ENCODE data around the gene ZBTB16.

ZBTB16 gene

DNA sequence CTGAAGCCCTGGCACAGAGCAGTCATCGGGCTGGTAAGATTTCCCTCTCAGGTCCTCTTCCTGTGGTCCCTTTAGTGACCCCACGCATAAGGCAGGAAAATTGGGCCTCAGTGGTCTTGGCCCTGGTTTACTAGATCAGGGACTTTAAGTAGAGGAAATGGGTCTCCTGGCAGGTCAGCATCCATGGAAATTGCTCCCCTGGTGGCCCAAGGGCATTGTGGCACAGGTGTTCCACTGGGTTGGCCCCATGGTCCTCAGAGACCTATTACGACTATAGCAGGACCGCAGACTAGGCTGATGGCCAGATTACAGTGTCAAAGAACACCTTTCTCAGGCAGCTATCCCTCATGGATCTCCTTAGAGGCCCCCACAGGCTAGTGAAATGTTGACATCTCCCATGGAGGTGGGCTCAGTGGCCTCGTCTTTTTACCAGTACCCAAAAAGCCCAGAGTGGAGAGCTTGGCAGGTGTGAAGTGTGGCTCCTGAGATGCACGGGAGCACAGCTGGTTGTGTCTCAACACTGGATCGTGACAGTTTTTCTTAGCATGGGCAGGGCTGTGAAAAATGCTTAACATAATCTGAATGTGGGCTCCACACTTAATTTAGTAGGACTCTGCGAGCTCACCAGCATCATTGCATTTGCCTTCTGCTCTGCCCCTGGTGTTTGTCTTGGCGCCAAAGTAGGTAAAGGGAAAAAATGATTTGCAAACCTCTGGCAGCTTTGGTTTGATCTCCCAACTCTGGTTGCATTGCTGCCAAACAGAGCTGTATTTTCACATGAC is 74.2 kb downstream of the ZBTB16 start:
- DNase-seq = no peak

DNA sequence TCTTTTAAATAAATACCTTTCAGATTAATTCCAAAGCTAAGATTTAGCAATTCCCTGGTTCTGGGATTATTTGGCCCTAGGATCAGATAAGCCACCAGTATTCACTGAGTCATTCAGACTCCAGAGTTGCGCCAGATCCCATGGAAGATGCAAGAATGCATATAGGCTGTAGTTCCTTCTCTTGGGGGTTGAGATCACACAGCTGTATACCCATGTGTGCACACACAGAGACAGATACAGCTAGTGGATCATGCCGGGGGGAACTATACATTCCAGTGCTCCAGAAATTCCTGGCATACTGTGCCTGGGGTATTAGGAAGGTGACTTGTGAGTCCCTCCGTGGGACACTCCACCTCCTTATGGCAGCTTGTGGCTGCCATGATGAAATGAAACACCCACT is 75.4 kb downstream of the ZBTB16 start:
- DNase-seq = no peak

DNA sequence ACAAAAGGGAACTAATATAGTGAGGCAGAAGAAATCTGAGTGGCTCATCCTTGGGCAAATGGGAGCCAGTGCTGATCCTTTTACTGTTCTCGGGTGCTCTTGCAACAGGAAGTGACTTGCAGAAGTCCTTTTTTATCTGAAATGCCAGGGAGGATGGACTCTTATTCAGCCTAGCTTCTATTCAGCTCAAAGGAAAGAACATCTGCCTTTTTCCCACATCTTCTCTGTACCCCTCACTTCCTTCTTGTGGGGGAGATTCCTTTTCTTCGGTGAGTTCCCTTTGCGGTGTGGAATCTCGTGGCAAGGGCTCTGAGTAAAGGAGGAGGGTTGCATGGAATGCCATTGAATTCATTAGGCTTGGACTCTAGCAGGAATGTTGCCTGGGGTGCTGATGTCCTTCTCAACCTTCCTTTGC is 76.2 kb downstream of the ZBTB16 start:
- no peak for DNase-seq

DNA sequence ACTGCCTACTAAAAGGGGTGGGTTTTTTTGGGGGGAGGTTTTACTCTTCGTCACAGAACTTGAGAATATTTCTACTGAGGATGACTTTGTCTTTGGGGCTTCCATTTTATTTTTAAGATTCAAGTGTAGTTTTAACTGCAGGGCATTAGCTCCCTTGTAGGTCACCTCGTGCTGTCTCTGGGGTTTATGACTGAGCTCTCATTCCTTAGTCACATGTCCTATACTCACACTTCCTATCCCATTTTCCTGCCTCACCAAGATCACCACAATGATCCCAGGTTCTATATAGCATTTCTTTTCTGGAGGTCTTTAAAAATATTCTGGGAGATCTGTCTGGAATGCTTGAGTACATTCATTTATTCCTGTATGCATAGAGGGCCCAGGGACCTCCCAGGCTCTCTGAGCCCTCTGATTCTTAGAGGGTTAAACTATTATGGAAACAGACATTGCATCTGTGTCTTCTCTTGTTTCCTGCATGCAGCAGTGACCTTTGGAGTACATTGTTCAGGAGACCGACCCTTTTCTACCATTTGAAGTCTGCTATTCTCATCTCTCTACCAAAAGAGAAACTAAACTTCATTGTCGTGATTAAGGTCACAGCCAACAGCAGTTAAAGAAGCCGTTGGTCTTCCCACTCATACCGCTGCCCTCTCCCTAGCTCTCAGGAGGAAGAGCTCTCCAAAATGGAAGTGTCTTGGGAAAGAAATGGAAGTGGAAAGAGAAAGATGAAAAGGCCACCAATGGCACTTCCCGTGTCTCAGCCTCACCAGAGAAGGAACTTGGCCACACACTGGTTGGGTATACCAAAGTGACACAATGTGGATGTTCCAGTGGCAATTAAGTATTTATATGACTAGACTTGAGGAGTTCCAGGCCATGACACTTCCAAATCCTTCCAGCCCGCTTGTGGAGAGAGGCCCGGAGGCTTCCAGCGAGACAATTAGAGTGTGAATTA is 77.5 kb downstream of the ZBTB16 start:
- no peak for DNase-seq

DNA sequence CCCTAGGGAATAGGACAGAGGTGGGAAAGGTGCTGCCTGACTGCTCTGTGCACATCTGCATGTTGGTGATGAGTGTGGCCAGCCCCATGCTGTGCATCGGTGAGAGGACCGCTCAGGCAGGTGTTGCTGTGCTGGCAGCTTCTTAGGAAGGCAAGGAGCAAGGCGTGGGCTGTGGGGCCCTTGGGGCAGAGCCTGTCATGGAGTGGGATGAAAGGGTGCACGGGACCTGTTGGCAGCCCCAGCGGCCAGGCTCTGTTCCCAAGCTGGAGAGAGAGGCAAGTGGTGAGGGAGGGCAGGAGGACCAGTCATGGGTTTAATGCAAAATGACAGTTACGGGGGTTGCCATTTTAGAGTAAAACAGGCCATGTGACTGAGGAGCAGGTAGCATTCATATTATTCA is 78.3 kb downstream of the ZBTB16 start:
- no peak for DNase-seq

DNA sequence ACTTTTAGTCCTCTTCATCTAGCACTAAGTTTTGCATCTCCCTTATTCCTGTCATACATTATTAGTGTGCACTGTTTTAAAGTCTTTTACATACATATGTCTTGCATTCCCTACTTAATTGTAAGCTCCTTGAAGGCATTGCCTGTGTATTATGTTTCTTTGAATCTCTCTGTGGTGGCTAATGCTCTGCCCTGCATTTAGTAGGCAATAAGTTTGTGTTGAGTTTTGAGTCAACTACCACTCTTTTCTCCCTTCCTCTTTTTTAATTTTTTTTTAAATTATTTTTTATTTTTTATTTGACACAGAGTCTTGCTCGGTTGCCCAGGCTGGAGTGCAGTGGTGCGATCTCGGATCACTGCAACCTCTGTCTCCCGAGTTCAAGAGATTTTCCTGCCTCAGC is 78.9 kb downstream of the ZBTB16 start:
- DNase-seq = no peak

DNA sequence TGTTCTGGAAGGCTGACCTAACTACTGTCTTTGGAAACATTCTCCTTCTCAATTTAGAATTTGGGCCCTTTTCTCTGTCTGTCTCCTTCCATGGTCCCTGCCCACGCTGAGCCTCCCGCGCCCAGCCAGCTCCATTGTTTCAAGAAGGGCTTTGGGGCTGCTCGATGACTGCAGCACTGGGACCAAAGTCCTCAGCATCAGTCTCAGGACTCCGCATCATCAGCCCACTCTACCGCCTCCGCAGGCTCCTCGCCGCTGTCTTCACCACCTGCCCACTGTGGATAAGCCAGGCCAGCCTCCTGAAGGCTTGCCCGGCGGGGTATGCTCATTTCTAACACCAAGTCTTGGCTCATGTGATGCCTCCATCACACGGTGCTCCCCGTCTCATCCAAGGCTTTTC is 81.3 kb downstream of the ZBTB16 start:
- no peak for DNase-seq

DNA sequence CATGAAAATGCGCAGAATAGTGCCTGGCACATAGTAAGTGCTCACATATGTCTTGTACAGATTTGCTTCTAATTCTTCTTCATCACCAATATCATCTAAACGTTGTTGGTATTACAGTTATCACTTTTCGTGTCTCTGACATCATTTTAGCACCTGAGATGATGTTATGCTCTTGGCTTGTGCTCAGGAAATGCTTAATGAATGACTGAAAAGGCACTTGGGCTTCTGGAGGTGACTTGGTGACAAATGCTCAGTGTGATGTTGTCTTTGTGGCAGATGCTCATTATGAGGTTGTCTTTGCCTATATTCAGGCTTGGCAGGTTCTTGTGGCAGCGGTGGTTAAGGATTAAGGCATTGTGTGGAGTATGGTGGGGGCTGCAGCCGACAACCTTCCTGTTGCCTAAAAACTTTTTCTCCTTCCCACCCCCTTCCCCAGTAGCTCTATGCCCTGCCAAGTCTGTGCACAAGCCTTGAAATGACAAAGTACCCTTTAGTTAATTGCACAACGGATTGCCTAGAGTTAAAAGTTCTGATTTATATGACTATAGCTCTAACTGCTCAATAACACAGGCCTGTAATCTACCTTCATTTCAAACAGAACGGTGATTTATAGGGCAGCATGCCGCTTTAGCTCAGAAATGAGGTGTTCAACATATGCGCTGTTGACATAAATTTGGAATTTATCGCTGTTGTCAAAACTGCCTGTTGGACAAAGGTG is 82.5 kb downstream of the ZBTB16 start:
- DNase-seq = no peak

DNA sequence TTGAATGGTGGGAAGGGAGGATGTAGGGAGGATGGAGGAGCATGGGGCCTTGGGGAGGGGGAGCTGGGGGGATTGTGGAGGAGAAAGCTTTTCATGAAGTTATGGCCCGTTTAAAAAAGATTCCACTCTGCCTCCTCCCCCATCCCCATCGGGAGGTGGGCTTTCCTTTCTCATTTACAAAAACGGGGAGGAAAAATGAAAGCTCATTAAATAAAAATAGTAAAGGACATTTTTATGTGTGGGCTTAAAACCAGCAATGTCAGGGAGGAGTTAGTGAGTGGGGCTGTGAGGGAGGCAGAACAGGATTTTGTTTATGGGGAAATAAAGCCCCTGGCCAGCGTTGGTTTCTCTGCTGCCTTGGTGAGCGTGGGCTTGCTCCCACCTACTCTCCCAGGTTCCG is 83.2 kb downstream of the ZBTB16 start:
- DNase-seq = no peak

DNA sequence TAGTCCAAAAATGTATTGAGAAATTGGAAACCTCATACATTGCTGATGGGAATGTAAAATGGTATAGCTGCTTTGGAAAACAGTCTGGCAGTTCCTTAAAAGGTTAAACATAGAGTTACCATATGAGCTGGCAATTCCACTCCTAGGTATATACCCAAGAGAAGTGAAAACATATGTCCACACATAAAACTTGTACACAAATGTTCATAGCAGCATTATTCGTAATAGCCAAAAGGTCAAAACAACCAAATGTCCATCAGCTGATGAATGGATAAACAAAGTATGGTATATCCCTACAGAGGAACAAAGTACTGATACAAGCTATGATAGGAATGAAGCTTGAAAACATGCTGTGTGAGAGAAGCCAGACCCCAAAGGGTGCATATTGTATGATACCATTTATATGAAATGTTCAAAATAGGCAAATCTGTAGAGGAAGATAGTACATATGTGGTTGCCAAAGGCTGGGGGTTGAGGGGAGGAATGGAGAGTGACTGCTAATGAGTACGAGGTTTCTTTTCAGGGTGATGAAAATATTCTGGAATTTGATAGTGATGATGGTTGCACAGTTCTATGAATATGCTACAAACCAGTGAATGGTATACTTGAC is 85.8 kb downstream of the ZBTB16 start:
- no peak for DNase-seq

DNA sequence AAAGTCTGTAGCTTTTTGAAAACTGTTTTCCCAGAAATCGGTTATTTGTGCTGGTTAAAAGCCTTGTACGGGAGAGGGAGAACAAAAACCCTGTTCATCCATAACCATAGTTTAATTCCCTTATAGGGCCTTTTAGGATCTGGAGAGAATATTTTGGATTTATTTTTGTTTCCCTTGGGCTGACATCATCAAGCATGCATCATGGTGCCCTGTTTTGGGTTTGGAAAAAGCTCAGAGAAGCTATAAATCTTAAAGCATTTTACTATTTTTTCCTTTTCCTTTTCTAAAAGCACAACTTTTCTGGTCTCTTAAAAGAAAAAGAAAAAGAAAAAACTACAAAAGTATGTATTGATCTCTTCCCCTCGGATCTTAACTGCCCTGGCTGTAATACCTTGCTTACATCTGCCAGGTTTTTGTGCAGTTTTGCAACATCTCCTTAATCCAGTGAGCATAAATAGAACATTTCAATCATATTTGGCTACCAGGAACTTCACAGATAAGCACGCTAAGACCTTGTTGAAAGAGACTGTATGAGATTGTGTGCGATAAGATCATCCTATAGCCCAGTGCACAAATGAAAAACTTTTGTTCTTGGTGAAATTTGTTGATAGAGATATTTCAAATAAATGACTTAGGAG is 88.0 kb downstream of the ZBTB16 start:
- no peak for DNase-seq

DNA sequence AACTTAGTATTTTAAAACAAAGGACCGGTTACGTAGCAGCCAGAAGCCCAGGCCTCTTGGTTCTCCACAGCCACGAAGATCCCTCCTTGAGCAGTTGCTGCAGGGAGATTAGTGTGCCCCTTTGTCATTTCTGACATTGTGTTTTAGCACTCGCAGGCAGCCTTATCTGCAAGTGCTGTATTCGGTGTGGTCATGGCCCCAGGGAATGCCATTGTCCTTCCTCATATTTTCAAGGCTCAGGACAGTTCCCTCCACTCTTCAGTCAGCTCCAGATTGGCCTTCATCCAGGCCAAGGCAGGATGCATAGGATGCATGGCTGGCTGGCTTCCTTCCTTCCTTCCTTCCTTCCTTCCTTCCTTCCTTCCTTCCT is 88.5 kb downstream of the ZBTB16 start:
- no peak for DNase-seq

DNA sequence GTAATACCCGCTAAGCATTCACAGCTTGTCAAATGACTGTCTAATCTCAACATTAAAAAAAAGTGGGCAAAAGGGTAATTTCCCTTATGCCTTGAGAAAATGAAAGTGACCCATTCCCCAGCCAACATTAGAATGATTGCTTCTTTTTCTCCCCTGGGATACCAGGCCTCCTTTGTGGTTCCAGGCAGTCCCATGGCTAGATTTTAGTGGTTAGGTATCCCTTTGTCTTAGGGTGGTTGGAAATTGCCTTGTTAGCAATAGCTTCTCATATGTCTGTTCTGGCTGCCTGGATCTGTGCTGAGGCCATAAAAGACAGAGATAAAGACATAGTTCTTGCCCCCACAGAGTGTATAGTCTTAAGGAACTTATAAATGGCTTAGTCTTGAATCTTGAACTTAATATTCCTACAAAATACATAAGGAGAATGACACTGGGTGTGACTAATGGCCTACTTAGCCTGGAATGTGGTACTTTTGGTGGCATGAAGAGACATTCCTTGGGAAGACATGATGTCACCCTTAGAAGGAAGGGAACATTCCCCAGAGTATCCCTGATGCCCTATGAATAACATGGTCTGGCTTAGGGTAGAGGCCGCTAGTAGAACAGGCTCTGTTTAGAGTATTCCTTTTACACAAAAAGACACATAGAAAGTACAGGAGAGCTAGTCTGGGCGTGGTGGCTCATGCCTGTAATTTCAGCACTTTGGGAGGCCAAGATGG is 90.3 kb downstream of the ZBTB16 start:
- DNase-seq = no peak

DNA sequence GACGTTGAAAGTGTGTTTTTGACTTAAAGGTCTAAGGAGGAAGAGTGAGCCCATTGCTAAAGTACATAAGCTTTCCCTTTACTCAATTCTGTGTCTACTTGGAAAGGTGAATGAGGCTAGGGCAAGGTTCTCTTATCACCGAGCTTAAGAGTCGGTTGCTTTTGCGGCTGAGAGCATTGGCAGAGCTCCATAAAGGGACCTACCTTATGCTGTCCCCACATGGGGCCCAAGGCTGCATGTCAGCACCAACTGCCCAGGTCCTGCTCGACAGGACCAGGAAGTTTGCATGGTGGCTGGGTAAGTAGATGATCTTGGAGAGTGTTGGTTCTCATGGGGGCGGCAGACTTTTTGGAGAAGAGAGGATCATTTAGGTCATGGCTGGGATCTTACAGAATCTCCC is 91.2 kb downstream of the ZBTB16 start:
- no peak for DNase-seq

DNA sequence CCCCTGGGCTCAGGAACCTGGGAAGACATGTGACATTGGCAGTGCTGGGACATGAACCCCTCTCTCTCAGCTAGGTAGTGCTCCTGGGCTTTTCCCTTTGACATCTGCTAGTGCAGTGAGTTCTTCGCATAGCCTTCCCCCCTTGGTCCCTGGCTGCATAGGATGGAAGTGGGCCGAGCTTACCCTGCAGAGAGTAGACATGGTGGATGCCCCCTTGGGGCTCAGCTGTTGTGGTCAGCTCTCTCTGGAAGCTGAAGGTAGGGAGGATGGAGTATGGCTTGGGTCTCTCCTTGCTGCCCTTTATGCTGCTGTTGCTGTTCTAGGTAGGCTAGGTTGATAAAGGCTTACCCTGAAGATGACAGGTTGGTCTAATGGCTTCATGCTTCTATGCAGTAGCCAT is 92.1 kb downstream of the ZBTB16 start:
- DNase-seq = no peak

DNA sequence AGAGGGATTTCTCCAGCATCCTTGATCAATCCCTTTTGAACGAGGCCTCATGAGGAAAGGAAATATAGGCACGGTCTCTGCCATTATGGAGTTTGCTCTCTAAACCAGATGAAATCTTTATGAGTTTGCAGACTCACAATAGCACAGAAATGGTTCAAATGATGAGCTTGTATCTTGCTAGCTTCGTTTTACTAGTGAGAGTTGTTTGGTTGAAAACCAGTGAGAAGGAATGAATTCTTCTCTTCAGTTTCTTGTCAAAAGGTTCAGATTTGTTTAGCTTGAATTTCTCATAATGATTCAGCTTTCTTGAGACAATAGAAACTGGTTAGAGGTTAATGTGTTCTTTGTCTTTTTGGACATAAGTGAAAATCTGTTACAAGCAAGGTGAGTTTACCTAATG is 92.7 kb downstream of the ZBTB16 start:
- DNase-seq = no peak

DNA sequence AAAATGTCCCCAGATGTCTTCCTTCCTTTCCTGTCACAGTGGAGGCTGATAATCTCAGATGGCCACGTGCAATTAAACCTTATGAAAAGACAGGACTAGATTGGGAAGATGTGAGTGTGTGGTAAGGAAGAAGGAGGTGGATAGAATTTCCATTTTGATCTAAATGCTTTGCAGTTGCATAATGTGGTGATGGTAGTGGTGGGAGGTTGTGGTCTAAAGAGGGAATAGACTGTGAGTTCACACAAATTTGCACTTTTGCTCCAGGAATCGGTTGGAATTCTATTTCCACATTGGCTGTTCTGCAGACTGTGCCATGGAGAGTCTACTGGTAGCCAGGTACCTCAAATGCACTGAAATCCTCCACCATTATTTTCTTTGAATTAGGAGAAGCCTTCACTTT is 93.3 kb downstream of the ZBTB16 start:
- DNase-seq = no peak

DNA sequence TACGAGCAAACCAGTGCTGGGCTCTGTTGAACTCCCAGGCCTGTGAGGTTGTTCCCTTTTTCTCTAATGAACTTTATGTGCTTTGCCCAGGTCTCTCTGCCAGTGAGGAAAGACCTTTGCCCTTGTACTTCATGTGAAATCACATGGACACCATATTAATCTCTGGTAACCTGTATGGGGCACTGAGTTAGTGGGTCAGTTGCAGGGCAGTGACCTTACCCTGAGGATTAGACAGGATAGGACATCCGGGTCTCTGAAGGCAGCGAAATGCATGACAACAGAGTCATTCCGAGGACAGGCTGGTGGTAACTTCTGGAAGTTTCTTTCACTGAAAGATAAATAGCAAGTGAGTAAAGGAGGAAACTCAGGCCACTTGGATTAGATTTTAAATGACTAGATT is 93.7 kb downstream of the ZBTB16 start:
- DNase-seq = no peak

DNA sequence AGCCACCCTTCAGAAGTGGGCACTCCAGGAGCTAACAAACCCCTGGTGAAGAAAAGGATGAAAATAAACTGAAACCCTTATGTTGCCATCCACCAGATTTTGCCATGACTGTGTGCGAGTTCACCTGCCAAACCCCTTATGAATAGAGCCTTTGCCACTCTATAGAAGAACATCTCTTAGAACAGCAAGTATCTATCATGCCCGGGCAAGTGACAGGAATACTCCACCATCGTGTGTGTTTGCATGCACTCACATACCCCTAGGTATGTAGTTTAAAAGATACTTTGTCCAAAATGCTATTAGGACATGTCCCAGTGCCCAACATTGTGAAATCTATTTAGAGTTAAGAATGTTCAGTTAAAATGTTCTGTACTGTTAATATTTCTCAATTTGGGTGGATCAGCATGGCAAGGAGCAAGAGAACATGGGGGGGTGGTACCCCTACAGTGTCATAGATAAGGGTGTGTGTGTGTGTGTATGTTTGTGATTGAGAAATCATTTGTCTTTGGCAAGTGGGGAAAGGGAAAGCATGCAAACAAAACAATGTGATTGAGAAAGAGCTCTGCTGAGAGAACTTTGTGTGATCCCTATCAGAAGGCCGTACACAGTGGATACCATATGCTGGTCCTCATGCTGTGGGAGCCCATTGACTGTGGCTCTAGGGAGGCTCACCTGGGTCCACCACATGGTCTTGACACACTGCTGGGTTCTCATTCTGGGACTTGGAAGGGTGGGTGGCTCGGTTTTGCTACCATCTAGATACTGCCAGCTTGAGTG is 94.9 kb downstream of the ZBTB16 start:
- no peak for DNase-seq

DNA sequence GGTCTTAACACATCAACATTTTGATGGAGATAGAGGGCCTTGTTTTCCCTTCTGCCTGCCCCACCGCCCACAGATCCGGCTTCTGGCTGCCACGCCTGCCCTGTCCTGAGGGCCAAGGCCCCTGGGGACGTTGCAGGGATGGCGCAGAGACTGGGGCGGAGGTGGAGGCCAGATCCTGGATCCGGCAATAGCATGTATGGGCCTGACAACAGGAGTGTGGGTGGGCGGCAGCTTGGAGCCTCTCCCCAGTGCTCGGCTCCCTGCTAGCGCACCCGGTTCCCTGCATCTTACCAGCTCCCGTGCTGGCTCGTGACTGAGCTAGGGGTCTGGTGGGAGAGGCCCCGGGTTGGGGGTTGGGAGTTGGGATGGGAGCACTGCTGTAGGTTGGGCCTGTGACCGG is 95.6 kb downstream of the ZBTB16 start:
- DNase-seq = no peak

DNA sequence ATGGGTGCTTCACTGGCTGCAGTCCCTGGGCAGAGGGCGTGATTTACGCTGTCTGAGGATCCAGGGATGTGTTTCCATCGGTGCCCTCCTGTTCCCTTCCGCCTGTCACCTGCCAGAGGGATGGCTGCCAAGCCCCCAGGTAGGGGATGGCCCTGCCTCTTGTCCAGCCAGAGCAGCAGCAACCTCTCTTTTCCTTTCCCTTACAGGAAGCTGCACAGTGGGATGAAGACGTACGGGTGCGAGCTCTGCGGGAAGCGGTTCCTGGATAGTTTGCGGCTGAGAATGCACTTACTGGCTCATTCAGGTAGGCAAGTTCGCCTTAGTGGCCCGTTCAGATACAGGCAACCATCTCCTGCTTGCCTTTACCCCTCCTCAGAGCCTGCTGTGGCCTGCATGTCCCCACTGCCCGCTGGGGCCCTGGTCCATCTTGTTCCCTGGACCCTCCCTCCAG is 96.6 kb downstream of the ZBTB16 start:
- DNase-seq = no peak
